Activated T-helper 1 cell treated with anti-CD3 and anti-CD28 coated beads, Interleukin-2, amount 50 U/mL, for 16 hours (primary cell): ENCODE measurements around the gene INHBE.
"Not testable (repeated sequence)": the region's sequence is repeated elsewhere in the genome, so short reads cannot be mapped to it uniquely, and the experiment has no call there.

Experiments used
- DNase-seq, 2 donors: peaks; one replicate each; pipeline ENCODE4 v3.0.0-alpha.2; 2020; ENCODE audit warnings: low read depth in 1 of 2, low spot score in 1 of 2

Gene INHBE

GRCh38 chr12:57454566-57455373, at the start of gene INHBE:
INHBE (plus strand) TSS chr12:57455307; CDS start chr12:57455537, 230 bp downstream.
- DNase-seq = no peak

GRCh38 chr12:57410534-57410933, 44.6 kb upstream of the INHBE start:
- DNase-seq = no peak

GRCh38 chr12:57414160-57414559, 40.9 kb upstream of the INHBE start:
- DNase-seq = not testable (repeated sequence)

GRCh38 chr12:57415088-57415487, 40.0 kb upstream of the INHBE start:
- DNase-seq = no peak

GRCh38 chr12:57416039-57416996, 38.8 kb upstream of the INHBE start:
- no peak for DNase-seq

- no peak for DNase-seq
Observed at GRCh38 chr12:57418255-57418654, 36.9 kb upstream of the INHBE start.

- DNase-seq = no peak
Observed at GRCh38 chr12:57419495-57419894, 35.6 kb upstream of the INHBE start.

- no peak for DNase-seq
Observed at GRCh38 chr12:57420482-57420881, 34.6 kb upstream of the INHBE start.

GRCh38 chr12:57426948-57427347, 28.2 kb upstream of the INHBE start:
- not testable (repeated sequence) for DNase-seq

- no peak for DNase-seq
Observed at GRCh38 chr12:57428965-57429364, 26.1 kb upstream of the INHBE start.

GRCh38 chr12:57429473-57430111, 25.5 kb upstream of the INHBE start:
- no peak for DNase-seq

GRCh38 chr12:57430112-57430930, 24.8 kb upstream of the INHBE start:
- peak; percentile 10 to 48 for DNase-seq

GRCh38 chr12:57430931-57431566, 24.1 kb upstream of the INHBE start, which contains the start of gene R3HDM2:
R3HDM2 (minus strand) TSS chr12:57431043; CDS start chr12:57310428, 120,615 bp downstream.
- DNase-seq = peak; percentile 92

- DNase-seq = no peak
Observed at GRCh38 chr12:57431654-57432188, 23.4 kb upstream of the INHBE start.

GRCh38 chr12:57433370-57433769, 21.7 kb upstream of the INHBE start:
- no peak for DNase-seq

GRCh38 chr12:57434517-57435223, 20.4 kb upstream of the INHBE start, which contains the start of gene INHBC:
INHBC (plus strand) TSS chr12:57434784; CDS start chr12:57434887, 103 bp downstream.
- DNase-seq = no peak

GRCh38 chr12:57435293-57435692, 19.8 kb upstream of the INHBE start:
- DNase-seq = no peak

GRCh38 chr12:57438400-57438799, 16.7 kb upstream of the INHBE start:
- no peak for DNase-seq

- no peak for DNase-seq
Observed at GRCh38 chr12:57439762-57440266, 15.3 kb upstream of the INHBE start.
